GM10847 (cell line): ENCODE results near the gene RASL12.

ENCODE experiments used
- POLR2A ChIP-seq: IDR thresholded peaks from 2 replicates; pipeline ENCODE4 v1.6.1; 2011; ENCODE audit not compliant: insufficient read length; ENCODE audit errors: extremely low read depth

RASL12 gene

DNA sequence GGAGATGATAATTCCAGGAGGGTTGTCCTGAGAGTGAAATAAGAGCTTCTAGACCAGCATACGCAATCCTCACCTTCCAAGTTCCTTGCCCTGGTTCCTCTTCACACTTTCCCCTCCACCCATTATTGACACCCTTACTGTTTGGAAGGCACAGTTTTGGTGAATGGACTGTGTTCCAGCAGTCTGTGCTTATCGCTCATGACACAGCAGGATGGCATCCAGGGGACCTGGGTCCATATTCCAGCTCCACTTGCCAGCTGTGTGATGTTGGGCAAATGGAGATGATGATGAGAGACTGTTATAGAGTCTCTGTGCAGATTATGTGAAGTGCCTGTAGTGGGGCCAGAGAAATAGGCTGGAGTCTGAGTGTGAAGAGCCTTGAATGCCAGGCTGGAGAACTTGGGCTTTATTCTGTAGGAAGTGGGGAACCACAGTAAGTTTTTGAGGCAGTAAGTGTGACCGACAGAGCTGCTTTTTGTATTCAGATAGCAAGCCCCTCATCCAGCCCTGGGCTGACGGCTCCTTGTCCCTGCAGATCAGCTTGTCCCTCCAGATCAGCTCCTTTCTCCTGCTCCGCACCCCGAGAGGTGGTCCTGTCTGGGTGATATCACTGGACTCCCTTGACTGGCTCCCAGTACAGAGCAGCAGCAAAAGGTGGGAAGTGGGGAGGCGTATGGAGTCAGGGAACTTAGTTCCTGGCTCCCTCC, 16.9 kb upstream of the RASL12 start:
- no peak for TF ChIP-seq POLR2A

DNA sequence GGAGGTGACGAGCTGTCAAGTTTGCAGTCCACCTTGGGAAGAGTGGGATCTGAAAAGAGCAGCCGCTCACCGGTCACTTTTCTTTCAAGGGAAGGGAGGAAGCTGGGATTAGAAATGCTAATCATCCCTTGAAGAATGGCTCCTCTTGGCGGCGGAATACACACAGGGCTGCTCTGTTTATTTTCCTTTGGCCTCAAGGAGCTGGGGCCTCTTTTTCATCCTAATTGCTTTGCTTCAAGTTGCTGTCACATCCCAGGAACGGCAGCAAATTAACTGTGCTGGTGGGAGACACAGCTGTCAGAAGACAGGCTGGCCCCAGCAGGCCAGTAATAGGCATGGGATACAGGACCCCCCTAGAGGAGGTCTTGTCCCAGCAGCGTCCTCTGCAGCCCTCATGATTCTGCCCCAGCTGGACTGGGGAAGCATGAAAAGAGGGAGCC, 15.5 kb upstream of the RASL12 start:
- TF ChIP-seq POLR2A = no peak

DNA sequence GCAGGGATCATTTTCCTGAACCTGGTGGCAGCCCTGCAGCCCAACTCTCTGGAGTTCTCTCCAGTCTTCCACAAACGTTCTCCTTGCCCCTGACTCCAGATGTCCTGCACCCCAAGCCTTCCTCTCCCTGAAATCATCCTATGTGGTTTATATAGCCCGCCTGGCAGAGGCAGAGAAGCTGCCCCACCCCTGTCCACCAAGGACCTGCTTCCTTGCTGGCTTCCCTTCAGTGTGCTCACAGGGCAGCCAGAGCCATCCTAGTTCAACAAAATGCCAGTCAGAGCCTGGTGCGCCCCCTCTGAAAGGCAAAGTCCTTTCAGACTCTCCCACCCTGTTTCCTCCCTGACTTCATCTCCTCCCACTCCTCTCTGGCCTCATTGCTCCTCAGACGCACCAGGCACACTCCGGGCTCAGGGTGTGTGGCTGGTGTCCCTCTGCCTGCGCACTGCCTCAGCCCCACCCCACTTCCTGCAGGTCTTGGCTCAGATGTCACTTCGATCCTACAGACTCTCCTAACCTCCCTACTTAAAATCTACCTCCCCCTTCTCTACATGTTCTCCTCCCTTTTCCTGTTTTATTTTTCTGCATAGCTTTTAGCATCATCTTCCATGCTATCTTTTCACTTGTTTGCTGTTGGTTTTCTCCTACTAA, 14.6 kb upstream of the RASL12 start:
- no peak for TF ChIP-seq POLR2A

DNA sequence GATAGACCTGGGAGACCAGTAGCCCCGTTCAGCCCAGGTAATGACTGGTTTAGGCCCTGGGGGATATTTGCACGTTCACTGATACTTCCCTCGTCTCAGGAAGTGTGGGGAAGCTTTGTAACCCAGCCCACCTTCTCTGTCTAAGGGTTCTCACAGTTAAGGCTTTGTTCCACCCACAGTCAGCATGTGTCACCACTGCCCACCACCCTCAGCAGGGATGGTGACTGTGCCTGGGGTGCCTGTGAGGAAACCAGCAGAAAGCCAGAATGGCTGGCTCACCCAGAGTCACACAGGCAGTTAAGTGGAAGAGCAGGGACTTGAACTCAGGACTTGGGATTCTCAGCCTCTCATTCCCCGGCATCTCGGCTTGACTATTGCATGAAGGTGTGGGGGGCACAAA, 14.0 kb upstream of the RASL12 start:
- TF ChIP-seq POLR2A = no peak

DNA sequence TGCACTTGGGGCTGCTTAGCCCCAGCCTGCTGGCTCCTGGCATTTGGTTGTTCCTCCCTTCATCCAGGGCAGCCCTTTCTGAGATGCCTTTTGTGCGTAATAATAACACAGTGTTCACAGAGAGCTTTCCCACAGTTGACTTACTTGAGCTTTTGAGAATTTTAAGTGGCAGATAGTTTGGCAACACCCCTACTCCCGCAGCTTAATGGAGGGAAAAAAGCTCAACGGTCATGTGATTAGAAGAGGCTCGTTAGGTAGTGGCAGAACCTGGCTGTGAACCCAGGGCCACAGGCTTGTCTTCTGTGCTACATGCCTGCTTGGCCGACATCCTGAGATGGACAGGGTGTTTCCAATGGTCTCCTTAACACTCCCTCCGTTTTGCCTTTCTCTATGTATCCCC, 13.5 kb upstream of the RASL12 start:
- no peak for TF ChIP-seq POLR2A

DNA sequence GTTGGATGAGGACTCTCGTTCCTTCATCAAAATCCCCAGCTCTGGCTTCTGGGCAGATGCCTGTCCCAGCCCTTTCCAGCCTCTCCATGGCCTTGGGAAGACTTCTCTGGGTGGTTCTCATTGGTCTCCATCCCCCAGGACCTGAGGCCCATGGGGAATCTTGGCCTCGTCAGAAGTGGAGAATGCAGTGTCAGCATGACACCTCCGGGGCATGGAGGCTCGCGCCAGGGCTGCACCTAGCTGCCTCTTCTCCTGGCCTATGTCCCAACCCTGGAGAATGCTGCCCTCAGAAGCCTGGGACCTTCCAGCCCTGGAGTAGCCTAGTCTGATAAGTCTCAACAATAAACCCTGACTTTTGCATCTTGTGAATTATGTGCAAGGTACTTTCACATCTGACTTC, 11.8 kb upstream of the RASL12 start:
- TF ChIP-seq POLR2A = no peak

DNA sequence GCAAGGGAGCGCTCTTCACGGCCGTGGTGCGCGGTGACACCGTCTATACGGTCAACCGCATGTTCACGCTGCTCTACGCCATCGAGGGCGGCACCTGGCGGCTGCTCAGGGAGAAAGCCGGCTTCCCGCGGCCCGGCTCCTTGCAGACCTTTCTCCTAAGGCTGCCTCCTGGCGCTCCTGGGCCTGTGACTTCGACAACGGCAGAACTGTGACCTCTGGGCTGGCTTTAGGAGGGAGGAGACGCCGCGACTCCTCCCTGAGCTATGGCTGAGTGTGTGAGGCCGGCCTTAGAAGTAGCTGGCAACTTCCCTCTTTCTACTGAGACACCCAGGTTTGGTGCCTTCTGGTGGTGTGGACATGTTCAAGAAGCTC, 10.2 kb upstream of the RASL12 start:
- TF ChIP-seq POLR2A = no peak

DNA sequence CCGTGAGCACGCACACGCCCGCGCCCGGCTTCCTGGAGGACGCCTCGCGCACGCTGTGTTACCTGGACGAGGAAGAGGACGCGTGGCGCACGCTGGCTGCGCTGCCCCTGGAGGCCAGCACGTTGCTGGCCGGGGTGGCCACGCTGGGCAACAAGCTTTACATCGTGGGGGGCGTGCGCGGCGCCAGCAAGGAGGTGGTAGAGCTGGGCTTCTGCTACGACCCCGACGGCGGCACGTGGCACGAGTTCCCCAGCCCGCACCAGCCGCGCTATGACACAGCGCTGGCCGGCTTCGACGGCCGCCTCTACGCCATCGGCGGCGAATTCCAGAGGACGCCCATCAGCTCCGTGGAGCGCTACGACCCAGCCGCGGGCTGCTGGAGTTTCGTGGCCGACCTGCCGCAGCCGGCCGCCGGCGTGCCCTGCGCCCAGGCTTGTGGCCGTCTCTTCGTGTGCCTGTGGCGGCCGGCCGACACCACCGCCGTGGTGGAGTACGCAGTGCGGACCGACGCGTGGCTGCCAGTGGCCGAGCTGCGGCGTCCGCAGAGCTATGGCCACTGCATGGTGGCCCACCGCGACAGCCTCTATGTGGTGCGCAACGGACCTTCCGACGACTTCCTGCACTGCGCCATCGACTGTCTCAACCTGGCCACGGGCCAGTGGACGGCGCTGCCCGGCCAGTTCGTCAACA, 9.6 kb upstream of the RASL12 start:
- no peak for TF ChIP-seq POLR2A

DNA sequence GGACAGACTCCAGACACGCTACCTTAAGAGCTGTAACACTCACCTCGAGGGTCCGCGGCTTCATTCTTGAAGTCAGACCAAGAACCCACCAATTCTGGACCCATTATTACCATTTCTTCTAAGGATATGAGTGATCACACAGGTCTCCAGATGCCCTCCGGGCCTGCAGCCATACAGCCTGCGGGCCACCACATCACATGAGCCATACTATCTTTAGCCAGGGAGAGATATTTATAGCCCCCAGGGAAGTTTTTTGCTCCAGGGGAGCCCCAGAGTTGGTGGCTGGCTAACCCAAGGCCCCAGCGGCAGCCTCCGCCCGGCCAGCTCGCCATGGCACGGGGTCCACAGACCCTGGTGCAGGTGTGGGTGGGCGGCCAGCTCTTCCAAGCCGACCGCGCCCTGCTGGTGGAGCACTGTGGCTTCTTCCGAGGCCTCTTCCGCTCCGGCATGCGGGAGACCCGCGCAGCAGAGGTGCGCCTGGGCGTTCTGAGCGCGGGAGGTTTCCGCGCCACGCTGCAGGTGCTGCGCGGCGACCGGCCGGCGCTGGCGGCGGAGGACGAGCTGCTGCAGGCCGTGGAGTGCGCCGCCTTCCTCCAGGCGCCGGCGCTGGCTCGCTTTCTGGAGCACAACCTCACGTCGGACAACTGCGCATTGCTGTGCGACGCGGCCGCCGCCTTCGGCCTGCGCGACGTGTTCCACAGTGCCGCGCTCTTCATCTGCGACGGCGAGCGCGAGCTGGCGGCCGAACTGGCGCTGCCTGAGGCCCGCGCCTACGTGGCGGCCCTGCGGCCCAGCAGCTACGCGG, 8.9 kb upstream of the RASL12 start, which contains the start of gene KBTBD13:
KBTBD13 (plus strand) TSS at position 261 of the 805 bp plus-strand sequence; CDS start at position 331, 70 bp downstream.
- TF ChIP-seq POLR2A = no peak

DNA sequence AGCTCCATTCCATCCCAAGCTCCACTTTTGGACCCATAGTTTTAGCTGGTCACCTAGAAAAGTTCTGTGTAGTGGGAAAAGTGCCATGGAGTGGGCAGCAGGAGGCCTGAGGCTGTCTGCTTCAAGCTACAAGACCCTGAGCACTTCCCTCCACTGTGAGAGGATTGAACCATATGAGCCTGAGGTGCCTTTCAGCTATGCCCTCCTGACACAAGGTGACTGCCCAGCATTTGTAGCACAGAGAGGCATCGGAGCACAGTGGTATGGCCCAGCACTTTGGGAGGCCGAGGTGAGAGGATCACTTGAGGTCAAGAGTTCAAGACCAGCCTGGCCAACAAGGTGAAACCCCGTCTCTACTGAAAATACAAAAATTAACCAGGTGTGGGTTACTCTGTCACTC, 4.8 kb upstream of the RASL12 start:
- no peak for TF ChIP-seq POLR2A

DNA sequence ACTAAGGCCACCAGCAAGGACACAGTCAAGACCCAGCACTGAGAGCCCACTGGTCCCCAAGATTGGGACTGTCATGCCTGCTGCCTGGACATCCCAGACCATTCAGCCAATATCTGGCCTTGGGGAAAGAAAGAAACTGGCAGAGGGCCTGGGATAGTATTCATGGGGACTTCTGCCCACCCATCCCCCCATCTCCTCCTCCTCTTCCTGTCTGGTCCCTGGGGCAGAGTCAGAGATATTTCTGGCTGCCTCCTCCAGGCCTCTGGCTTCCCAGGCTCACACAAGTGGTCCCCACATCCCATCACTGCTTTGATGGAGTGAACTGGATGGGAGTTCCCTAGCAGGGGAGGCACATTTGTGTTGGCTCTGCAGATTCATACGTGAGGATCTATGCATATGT, 4.2 kb upstream of the RASL12 start:
- TF ChIP-seq POLR2A = no peak

DNA sequence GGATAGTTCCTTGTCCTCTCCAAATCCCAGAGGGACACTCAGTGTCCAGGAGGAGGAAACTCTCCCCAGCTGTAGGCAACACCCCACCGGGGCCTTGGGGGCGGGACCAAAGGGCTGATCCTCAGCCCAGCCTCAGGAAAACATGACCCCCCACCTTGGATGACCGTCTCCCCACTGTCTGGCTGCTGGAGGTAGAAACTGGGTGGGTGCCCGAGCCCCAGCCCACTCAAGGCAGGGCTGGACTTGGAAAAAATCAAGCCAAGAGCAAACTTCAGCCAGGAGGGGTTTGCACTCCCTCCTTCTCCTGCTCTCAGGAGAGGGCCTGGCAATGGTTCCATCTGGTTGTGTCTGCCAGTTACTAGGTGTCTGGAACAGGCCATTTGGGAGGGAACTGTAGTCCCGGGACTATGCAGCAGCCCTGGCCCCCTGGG, 3.6 kb upstream of the RASL12 start:
- TF ChIP-seq POLR2A = no peak

DNA sequence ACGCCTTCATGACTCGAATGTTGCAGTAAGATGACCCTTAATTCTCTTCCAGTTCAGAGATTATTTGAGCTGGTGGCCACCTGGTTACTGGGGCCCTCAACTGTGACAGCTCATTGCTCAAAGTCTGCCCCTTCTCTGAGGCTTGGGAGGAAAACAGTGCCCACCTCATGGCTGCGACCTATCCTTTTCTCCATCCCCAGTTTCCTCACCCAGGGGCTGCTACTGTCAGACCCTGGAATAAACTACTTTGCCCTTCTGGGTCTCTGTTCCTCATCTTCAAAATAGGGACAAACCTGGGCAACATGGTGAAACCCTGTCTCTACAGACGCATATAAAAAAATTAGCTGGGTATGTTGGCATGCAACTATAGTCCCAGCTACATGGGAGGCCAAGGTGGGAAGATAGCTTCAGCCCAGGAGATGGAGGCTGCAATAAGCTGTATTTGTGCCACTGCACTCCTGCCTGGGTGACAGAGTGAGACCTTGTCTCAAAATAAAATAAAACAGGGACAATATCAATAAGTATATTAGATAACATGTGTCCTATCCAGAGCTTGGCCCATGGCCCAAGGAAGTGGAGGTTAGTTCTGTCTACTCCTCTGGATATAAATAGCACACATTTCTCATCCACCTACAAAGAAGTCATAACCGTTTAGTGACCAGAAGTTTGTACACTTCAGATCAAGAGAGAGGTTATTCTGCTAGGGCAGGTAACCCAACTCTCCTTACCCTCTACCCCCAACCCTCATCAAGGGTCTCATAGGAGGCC, 2.2 kb upstream of the RASL12 start:
- no peak for TF ChIP-seq POLR2A

DNA sequence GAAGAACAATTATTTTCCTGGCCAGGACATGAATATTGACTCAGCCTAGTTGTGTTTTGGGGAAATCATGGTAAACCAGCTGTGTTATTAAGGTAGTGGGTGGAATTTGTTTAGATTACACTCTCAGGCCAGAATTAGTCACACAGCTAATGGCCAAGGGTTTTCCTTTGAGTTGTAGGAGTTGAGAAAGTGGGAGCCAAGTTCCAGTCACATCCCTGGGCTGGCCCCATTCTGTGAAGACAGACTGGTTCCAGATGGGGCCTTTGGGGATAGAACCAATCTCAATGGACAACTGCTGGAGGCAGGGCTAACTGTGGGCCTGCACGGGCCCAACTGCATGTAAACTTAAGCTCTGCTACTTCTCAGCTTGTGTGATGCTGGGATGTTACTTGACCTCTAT, 1.4 kb upstream of the RASL12 start:
- TF ChIP-seq POLR2A = no peak

DNA sequence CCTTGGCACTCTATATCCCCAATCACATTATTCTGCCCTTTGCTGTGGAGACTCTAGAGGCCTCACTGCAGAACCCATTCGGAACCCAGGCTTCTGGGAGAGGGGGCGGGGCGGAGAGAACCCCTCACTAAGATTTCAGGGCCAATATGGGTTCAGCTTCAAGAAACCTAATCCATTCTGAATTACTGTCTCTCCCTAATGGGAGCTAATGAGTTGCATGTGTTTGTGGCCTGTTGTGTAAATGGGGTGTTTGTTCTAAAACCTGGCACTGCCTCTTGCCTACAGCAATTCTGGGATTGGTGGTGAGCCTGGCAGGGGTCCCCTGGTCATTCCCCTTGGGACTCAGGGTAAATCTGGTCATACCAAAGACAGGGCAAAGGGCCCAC, 605 bp upstream of the RASL12 start:
- no peak for TF ChIP-seq POLR2A
